PC-3 (cell line): ENCODE data around the gene ISL1.

Source experiments
- EZH2phosphoT487 ChIP-seq: fragments of 300-600 bp; sonication (generic); IDR thresholded peaks from 2 replicates; pipeline ENCODE4 v1.6.1; 2018; ENCODE audit warnings: mild to moderate bottlenecking, antibody characterized with exemption, low read length, borderline replicate concordance
- TF ChIP-seq, protein P1 (sequence below): fragments of 300-600 bp; sonication (generic); conservative IDR thresholded peaks from 2 replicates; pipeline ENCODE4 v1.5.1; 2017; ENCODE audit warnings: antibody characterized with exemption, low read depth, mild to moderate bottlenecking, low read length

DNA sequence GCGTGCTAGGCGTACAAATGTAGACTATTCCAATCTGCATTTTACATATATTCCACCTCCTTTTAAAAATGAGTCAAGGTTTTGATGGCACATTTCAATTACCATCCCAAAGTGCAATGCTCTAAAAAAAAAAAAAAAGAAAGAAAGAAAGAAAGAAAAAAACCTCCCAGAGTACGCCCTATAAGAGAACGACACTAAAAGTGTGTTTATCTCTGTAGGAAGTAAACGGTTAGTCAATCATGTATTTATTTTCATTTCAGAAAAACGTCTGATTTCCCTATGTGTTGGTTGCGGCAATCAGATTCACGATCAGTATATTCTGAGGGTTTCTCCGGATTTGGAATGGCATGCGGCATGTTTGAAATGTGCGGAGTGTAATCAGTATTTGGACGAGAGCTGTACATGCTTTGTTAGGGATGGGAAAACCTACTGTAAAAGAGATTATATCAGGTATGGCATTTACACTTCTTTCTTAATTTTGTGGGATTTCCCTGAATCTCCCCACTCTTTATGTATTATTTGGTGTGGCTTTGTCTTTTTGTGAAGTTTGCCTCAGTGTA, 1.1 kb downstream of the ISL1 start:
- TF ChIP-seq, protein P1, sequence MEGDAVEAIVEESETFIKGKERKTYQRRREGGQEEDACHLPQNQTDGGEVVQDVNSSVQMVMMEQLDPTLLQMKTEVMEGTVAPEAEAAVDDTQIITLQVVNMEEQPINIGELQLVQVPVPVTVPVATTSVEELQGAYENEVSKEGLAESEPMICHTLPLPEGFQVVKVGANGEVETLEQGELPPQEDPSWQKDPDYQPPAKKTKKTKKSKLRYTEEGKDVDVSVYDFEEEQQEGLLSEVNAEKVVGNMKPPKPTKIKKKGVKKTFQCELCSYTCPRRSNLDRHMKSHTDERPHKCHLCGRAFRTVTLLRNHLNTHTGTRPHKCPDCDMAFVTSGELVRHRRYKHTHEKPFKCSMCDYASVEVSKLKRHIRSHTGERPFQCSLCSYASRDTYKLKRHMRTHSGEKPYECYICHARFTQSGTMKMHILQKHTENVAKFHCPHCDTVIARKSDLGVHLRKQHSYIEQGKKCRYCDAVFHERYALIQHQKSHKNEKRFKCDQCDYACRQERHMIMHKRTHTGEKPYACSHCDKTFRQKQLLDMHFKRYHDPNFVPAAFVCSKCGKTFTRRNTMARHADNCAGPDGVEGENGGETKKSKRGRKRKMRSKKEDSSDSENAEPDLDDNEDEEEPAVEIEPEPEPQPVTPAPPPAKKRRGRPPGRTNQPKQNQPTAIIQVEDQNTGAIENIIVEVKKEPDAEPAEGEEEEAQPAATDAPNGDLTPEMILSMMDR: no peak
- no peak for TF ChIP-seq EZH2phosphoT487
